ENCODE measurements around the gene RFX2.

DNA sequence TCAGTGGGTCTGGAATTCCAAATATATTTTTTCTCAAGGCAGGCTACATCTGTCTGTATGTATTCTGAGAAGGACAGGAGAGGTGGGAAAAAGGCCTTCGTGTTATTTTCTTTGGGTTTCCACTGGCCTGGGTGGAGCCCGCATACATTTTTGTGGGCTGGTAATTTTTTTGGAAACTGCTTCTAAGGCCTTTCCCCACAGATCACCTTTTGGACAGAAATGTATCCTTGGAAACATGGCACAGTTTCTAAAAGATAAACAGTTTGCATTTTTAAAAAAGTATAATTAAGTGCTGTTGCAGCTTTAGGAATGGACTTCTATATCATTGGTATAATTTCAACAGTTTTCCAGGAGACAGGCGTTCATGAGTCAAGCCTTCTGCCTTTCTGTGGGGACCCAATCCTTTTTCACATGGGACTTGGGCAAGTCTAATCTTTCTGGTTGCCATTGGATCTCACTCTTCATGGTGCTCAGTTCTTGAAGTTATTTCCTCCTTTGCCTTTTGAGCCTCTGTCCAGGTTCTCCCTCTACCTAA is 8.9 kb downstream of the RFX2 start:
- TF ChIP-seq, protein P1, sequence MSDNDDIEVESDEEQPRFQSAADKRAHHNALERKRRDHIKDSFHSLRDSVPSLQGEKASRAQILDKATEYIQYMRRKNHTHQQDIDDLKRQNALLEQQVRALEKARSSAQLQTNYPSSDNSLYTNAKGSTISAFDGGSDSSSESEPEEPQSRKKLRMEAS (IDR thresholded peaks at IDR 0.05), result no peak
- TF ChIP-seq, protein P2, sequence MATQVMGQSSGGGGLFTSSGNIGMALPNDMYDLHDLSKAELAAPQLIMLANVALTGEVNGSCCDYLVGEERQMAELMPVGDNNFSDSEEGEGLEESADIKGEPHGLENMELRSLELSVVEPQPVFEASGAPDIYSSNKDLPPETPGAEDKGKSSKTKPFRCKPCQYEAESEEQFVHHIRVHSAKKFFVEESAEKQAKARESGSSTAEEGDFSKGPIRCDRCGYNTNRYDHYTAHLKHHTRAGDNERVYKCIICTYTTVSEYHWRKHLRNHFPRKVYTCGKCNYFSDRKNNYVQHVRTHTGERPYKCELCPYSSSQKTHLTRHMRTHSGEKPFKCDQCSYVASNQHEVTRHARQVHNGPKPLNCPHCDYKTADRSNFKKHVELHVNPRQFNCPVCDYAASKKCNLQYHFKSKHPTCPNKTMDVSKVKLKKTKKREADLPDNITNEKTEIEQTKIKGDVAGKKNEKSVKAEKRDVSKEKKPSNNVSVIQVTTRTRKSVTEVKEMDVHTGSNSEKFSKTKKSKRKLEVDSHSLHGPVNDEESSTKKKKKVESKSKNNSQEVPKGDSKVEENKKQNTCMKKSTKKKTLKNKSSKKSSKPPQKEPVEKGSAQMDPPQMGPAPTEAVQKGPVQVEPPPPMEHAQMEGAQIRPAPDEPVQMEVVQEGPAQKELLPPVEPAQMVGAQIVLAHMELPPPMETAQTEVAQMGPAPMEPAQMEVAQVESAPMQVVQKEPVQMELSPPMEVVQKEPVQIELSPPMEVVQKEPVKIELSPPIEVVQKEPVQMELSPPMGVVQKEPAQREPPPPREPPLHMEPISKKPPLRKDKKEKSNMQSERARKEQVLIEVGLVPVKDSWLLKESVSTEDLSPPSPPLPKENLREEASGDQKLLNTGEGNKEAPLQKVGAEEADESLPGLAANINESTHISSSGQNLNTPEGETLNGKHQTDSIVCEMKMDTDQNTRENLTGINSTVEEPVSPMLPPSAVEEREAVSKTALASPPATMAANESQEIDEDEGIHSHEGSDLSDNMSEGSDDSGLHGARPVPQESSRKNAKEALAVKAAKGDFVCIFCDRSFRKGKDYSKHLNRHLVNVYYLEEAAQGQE (IDR thresholded peaks at IDR 0.05), result no peak
- TF ChIP-seq, protein P3, sequence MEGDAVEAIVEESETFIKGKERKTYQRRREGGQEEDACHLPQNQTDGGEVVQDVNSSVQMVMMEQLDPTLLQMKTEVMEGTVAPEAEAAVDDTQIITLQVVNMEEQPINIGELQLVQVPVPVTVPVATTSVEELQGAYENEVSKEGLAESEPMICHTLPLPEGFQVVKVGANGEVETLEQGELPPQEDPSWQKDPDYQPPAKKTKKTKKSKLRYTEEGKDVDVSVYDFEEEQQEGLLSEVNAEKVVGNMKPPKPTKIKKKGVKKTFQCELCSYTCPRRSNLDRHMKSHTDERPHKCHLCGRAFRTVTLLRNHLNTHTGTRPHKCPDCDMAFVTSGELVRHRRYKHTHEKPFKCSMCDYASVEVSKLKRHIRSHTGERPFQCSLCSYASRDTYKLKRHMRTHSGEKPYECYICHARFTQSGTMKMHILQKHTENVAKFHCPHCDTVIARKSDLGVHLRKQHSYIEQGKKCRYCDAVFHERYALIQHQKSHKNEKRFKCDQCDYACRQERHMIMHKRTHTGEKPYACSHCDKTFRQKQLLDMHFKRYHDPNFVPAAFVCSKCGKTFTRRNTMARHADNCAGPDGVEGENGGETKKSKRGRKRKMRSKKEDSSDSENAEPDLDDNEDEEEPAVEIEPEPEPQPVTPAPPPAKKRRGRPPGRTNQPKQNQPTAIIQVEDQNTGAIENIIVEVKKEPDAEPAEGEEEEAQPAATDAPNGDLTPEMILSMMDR (IDR thresholded peaks at IDR 0.05; ENCODE audit: low read depth, low read length, missing input control), result no peak
- TF ChIP-seq, protein P4, sequence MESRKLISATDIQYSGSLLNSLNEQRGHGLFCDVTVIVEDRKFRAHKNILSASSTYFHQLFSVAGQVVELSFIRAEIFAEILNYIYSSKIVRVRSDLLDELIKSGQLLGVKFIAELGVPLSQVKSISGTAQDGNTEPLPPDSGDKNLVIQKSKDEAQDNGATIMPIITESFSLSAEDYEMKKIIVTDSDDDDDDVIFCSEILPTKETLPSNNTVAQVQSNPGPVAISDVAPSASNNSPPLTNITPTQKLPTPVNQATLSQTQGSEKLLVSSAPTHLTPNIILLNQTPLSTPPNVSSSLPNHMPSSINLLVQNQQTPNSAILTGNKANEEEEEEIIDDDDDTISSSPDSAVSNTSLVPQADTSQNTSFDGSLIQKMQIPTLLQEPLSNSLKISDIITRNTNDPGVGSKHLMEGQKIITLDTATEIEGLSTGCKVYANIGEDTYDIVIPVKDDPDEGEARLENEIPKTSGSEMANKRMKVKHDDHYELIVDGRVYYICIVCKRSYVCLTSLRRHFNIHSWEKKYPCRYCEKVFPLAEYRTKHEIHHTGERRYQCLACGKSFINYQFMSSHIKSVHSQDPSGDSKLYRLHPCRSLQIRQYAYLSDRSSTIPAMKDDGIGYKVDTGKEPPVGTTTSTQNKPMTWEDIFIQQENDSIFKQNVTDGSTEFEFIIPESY (IDR thresholded peaks at IDR 0.05), result no peak
- no peak for TF ChIP-seq FOXA1 (IDR thresholded peaks at IDR 0.05)
- TF ChIP-seq, protein P5, sequence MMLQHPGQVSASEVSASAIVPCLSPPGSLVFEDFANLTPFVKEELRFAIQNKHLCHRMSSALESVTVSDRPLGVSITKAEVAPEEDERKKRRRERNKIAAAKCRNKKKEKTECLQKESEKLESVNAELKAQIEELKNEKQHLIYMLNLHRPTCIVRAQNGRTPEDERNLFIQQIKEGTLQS (IDR thresholded peaks at IDR 0.05), result no peak
- TF ChIP-seq TAF1 (conservative IDR thresholded peaks at IDR 0.05), result no peak
- TF ChIP-seq YY1 (IDR thresholded peaks at IDR 0.05), result no peak
